GM20431 (cell line): ENCODE data around the gene ITGB6.
"Not testable (repeated sequence)": the region's sequence is repeated elsewhere in the genome, so short reads cannot be mapped to it uniquely, and the experiment has no call there.

ENCODE experiments used
- in situ Hi-C: fragments of 300-500 bp; cut with MseI, MboI; formaldehyde crosslinking; loops from one replicate; pipeline ENCODE4 v1.15.0; 2020; ENCODE audit warnings: low sequenced_read_pairs; ENCODE audit not compliant: unreplicated experiment

ITGB6 gene

DNA sequence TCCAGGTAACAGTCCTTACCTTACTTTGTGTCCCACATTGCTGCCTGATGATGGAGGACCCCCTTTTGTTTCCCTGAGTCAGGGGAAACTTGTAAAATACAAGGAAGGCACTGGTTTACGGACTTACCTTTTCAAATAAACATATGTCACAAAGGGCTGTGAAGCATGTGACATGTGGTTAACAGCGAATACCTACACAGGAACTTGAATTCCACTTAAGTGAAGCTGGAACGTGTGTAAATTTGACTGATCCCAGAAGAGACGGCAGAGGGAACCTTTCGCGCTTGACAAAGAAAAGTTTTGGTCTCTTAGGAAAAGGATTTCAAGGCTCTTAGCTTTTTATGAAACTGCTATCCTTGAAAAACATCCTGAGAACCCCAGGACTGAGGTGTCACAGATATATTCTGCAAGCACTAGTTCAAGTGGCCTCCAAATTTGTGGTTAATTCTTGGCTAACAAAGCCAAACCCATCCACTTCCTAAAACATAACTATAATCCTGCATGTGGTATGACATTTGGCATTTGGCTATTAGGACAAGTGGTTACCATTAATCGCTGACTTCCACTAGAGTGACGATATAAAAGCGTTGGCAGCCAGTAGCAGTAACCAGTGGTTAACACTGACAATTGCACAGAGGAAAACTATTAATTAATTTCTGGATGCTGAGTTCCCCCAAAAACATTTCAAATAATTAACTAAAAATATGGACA lies 55.6 kb downstream of the ITGB6 start:
- in situ Hi-C loops: no loop called here

DNA sequence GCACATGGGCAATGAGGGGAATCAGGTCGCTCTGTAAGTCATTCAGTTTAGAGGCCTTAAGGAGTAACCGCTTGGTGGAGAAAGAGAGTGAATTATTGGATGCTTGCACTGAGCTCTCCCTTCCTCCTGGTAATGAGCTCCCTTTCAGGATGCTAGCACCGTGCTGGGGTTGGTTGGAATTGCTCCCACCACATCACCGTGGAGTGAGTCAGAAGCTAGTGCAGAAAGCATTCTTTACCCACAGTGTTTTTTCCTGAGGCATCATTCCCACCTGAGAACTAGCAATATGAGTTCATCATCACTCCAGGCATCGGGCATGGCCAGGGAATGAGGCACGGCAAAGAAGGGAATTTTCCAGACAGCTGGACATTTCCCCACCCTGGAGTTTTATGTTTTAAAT lies 57.6 kb downstream of the ITGB6 start:
- in situ Hi-C loops: no loop called here

DNA sequence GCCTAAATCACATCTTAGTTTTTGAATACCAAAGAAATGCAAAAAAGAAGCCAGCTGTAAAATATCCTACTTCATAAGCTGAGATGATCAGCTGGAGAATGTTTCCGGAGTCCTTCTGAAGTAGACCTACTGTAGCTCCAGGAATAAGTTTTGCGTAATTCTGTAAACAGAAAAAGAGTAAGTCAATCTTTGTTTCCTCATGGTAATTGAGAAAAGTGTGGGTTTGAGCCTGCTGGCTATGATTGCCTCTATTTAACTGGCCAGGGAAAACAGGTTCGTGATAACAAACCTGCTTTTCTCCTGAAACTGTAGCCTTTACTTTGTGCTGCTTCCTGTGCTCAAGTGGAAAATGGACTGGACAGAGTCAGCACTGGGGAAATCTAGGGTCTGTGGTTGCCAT lies 58.2 kb downstream of the ITGB6 start:
- in situ Hi-C loops: no loop called here

DNA sequence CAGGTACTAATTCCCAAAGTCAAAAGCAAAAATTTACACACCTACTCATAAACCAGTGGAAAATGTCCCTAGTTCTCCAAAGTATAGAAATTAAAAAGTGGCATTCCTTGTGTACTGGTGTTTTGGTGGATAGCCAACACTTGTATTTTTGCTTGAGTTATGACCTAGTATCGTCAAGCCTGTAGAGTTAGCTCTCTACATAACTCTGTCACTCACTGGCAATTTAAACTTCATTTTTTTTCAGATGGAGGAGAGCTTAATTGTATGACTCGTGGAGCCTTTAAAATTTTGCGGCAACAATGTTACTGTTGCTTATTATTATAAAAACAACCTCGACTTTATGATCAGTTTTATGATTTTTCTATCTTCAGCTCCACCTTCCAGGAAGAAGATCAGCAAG lies 58.7 kb downstream of the ITGB6 start:
- in situ Hi-C loops: no loop called here

DNA sequence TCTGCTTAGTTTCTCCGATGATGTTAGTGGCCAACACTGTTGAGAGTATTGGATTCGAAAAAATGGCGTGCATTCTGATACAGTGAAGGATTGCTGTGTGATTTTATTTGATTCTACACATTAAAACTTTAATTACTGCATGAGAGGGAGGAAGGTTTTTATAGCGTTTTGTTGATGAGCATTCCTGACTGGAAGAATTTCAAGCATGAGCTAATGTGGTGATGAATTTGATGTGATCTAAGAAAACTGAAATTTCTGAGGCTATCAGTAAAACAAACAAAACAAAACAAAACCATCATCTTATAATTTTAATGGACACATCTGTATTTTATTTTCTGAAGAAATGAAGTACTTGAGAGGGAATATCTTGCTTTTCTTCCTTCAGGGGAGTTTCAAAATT lies 59.6 kb downstream of the ITGB6 start:
- in situ Hi-C loops: no loop called here

DNA sequence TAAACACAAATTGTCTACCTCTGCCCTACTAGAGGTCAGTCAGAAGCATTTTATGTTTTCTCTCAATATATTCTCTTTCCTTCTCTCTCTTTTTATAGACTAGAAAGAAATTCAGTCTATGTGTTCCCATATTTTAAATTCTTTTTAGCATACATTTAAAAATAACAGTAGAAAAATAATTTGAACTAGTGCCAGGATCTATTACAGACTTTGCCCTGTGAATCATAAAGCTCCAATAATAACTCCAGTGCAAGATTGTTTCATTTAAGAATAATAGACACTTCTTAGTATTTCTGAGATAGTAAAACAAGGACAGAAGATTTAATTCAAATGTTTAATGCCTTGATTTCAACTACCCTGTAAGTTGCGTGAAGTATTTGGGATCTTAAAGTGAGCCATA lies 60.1 kb downstream of the ITGB6 start:
- in situ Hi-C loops: no loop called here

DNA sequence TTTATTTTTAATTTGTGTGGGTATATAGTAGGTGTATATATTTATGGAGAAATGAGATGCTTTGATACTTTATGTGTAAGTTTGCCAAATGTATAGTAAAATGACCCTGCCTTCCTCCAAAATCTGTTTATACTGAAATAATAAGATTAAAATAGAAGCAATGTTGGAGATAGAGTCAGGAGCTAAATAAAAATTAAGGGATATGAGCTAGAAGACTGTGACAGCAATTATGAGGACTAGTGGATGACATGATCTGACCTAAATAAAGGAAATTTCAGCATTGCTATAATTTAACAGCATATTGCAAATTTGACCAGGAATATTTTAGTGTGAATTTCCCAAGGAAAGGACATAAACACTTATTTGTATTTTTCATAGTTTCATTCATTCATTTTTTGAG lies 60.7 kb downstream of the ITGB6 start:
- in situ Hi-C loops: no loop called here

DNA sequence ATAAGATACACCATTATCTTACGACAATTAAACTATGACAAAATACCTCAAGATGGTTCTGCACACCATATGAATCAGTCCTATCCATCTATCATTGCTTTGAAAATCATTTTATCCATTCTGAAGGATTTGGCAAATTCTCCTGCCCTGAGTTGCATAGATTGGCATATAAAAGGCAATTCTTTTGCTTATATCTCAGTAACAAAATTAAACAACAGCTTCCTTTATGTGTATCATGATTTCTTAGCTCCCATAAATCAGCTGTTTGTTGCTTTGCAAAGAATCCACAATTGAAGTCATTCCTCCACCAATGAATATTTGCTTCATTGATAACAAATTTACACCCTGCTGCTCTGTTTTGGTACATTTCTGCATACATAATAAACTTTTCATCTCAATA lies 61.7 kb downstream of the ITGB6 start:
- in situ Hi-C loops: no loop called here

DNA sequence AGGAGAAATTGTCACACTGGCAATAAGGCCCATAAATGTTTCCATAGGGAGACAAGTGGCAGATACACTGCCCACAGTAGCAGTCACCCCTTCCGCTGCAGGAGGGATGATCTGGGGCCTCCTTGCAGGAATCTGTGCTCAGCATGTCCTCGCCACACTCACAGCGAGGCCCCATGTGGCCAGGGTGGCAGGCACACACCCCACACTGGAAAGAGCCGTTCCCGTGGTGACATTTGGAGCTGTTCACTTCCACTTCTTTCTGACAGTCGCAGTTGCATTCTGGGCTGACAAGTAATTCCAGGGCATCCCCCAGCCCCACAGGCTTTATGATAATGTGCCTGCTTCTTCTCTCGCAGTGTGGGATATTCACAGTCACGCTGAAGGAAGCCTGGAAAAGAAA lies 62.6 kb downstream of the ITGB6 start:
- in situ Hi-C loops: no loop called here

DNA sequence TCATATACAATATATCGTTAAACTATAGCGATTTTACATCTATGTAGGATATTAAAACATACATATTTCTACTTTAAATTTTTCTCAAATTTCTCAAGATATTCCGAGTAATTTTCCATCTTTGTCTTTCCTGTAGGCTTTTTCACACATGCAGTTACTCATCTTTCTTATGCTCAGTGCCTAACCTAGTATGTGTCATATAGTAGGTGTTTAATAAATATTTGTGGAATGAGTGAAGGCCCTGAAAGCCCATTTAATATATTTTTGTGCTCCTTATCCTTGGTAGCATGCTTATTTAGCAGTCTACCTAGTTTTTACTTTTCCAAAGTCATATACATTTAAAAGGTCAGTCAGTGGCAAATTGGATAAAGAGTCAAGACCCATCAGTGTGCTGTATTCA lies 67.3 kb downstream of the ITGB6 start:
- in situ Hi-C loops: no loop called here

DNA sequence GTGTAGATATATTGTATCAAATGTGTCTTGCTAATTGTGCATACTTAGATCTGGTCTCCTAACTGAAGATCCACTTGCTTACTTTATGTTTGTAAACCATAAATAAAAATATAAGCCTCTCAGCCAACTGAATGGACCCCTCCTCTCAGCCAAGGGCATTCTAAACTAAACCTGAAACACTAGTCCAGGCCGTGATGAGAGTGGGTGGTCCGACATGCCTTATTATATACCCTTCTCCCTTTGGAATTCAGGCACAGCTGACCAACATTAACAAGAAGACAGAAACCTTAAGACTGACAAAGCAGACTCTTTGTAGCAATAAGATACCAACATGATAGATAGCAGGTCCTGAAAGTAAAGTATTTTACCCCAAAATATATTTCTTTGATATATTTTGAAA lies 73.3 kb downstream of the ITGB6 start:
- in situ Hi-C loops: no loop called here

DNA sequence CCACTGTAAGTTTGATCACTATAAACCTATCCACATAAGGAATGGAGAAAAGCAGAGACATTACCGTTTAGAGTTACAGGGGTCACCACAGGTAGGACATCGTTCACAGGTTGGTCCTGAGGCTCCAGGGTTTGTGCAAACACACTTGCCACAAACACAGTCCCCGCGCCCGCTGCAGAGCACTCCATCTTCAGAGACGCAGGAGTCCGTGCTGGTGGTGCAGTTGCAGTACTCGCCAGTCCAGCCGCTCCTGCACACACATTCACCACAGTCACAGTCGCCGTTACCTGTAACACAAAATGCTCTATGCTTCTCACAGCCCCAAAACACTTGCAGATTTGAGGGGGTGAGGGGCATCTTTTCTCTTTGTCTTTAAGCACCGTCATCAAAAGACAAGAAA lies 73.8 kb downstream of the ITGB6 start:
- in situ Hi-C loops: no loop called here

DNA sequence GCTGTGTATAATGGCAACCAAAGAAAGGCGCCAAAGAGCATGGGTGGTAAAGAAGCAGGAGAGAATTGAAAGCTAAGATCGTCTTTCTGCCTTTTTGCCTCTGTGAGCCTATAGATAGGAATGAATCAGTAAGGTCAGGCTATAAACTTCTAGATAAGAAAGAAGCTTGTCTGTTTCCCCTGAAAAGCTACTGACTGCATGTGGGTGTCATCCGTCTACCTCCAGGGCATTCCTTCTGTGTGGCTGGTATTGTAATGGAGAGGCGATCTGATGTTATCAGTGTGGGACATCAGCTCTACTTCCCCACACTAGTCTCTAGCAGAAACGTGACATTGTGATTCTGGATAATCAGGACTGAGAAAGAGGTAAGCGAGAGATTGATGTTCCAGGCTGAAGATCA lies 74.2 kb downstream of the ITGB6 start:
- in situ Hi-C loops: no loop called here

DNA sequence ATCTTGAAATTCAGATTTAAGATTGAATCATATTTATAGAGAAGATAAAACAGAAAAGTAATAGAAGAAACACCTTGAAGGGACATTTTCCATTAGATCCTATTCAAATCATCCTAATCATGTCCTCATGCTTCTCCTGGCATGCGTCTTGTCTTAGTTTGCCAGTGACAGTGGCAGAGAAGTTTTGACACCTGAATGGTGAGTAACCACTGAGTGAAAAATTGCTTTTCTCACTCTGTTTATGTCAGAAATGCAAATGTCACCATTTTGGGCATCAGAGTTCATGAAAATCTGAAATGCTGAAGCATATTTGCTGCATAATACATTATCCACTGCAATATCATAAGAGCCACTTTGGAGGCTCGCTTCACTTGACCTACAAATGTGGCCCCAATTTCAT lies 74.7 kb downstream of the ITGB6 start:
- in situ Hi-C loops: no loop called here

DNA sequence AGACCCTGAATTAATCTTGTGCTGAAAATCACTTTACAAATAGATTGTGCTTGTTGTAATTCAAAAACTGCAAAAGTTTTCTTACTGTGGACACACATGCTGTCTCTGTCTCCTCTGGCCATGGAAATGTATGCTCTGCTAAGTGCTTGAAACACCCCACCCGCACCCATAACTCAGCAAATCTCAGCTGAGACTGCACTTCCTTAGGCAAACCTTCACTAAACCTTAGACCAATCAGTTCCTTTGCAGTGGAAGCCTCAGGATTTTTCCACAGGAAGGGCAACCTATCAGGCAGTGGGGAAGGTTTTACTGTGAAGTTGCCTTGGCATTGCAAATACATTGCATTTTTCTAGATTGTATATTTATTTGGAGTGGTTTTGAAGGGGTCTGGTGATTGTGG lies 75.5 kb downstream of the ITGB6 start:
- in situ Hi-C loops: no loop called here

DNA sequence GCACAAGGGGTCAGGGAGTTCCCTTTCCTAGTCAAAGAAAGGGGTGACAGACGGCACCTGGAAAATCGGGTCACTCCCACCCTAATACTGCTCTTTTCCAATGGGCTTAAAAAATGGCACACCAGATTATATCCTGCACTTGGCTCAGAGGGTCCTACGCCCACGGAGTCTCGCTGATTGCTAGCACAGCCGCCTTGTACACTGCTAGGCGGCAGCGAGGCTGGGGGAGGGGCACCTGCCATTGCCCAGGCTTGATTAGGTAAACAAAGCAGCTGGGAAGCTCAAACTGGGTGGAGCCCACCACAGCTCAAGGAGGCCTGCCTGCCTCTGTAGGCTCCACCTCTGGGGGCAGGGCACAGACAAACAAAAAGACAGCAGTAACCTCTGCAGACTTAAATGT lies 85.4 kb downstream of the ITGB6 start:
- in situ Hi-C loops: not testable (repeated sequence)

DNA sequence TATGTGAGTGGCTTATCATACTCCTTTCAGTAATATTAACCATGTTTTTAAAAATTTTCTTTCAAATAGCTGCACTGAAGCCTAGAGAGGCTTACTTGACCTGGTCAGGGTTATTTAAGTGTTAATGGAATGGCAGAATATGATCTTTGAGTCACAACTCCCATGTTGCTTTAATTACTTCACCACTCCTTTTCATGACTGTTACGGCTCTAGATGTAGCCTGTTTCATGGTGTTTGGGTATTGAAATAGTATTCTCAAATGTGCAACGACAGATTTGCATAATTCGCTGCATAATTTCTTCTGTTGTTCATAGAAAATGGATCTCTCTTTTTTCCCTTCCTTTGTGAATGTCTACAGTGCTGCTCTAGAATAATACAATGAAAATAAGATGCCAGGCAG lies 86.1 kb downstream of the ITGB6 start:
- in situ Hi-C loops: no loop called here

DNA sequence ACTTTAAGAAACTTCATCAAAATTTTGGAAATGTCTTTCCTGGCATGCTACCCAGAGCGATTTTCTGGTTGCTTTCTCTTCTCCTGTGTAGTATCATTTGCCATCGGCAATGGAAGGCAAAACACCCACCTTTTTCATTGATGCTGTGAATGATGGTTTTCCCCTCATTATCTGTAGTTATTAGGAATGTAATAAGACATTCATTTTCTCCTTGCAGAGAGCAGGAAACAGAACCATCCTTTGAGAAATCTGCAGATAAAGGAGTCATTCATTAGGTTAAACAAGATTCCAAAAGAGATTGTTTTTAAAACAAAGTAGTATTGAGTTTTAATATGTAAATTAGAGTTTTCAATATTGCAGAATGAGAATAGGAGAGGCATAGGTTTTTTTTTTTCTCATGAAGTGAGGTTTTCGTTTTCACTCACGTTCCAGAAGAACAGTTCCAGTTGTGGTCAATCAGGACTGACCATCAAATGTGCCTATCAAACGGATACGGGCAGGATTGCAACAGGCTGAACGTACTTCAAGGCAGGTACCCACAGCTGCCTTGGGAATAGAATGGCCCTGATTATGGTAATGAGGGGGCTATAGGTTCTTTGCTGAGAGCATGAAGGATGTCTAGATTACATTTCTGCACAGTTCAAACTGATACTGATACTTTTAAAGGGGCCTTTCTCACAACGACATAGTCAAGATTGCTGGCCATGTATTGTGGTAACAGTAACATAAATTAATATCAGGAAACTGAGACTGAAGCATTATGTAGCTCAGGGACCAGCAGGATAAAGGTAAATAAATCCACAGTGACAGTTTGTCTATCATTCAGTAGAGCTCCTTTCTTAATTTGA lies 87.9 kb downstream of the ITGB6 start:
- in situ Hi-C loops: no loop called here

DNA sequence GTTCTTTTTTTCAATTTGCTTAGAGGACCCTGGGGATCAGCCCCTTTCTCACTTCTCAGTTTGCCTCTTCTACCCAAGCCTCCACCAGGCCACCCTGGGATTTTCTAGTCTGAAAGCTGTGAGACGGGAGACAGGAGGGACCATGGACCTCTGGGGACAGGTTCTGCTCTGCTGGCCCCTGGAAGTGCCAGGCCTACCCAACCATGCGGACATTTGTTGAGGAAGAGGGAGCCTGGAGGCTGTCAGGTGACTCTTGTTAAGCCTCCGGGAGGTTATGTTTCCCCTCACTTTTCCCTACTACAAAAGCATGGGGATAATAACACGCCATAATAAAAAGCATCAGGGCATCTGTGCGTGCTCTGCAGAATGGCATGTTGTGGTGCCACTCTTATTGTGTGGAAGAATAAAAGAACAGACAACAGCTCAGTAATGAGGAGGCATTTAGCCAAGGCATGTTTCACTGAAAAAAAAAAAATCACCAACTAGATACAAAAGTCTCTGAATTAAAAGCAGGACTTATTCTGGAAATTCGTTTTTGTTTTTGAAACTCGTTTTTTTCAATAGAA lies 89.3 kb downstream of the ITGB6 start:
- in situ Hi-C loops: no loop called here

DNA sequence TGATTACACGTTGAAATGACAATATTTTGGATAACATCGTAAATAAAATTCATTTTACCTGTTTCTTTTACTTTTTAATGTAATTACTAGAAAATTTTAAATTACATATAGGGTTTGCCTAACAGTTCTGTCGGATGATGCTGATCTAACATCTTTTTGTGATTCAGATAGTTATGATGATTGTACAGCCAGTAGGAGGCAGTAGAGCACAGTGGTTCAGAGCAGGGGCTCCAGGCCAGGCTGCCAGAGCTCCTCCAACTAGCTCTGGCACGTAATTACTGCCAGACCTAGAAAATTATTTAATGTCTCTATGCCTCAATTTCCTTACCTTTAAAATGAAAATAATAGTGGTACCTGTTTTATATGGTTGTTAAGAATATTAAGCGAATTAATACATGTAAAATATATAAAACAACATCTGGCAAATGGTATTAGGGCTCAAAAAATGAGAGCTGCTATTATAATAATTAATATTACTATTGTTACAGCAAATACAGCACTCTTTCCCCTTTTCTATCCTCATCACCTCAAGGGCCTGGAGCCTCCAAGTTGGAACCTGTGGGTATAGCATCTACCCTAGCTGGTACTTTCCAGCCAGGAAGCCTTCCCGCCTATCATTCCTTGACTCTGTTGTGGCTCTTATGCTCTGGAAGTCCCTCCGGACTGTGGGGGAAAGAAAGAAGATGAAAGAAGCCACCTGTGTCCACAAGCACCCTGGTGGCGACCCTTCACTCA lies 90.0 kb downstream of the ITGB6 start:
- in situ Hi-C loops: loop anchor here (10.0 kb wide), 1 partner anchor 105 kb away; no protein-coding TSS in a partner anchor

DNA sequence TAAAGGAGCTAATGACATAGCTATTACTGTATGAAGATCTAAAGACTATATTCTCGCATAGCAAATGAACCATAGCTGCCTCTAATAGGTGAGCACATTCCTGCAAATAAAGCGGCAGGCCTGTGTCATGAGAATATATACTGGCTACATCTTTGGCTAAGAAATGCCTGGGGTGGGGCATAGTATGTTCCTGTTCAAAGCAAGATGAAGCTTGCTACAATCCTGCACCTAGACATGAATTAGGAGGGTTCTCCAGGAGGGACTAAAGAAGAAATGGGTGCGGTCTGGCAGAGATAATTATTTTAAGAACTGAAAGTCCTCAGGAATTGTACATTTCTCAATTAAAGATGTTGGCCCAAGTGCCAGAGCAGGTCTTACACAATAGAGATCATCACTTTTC lies 90.8 kb downstream of the ITGB6 start:
- in situ Hi-C loops: loop anchor here (10.0 kb wide), 1 partner anchor 106 kb away; no protein-coding TSS in a partner anchor
